ENCODE results near the gene FIZ1. TPM values are rescaled to one million over a fixed set of nuclear protein-coding genes. Genes with fewer than 3 reads are reported as not detected.

FIZ1 gene
- total RNA-seq, 4 donors from 2014 or later, result 8.3 to 17.3 (median 11.4) TPM

DNA sequence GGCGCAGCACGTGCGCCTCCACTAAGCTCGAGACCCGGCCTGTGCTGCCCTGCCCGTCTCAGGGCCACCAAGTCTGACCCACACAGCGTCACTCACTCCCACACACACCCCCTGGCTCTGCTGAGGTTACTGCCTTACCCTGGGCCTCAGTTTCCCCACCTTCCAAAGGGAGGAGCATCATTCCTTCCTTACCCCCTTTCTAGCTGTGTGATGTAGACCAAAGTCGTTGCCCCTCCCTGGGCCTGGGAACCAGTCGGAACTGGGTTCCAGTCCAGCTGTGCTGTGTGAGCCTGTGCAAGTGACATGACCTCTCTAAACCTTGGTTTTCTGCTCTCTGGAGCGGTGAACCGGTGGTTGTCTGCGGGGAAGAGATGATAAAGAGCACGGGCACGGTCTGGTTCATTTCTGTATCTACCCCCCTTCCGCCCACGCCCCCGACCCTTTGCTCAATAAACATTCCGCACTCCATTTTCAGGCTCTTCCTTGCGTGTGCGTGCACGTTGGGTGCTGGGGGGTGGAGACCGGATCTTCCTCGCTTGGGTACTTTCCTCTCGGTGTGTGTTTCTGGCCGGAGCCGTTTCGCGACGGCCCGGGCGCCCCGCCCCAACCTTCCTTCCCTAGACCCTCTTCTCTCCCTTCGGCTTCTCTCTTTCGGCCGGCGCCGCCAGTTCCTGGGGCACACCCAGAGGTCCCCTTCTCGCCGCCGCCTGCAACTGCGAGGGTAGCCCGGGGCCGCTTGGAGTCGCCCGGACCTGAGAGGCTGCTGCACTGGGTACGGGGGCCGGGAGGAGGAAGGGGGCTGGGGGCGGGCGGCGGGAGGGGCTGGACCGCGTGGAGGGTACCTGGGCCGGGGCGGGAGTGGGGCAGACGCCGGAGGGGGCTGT, 43.9 kb upstream of the FIZ1 start, which contains the start of gene ZNF581:
TSS of gene ZNF581 (plus strand) at position 647 of the 884 bp plus-strand sequence. CDS start 923 bp downstream, outside the sequence.
- Histone ChIP-seq H3K36me3 (peaks cover 0 to 21% (median 14%) of the 10 kb centered on the region in 4 donors), H3K27me3 (no peaks in the 10 kb centered on the region), H3K9me3 (no peaks in the 10 kb centered on the region), H3K4me1 (peaks cover 54 to 82% (median 80%) of the 10 kb centered on the region in 4 donors), H3K4me3 (peak within 1 kb of the TSS; percentile 74 to 91 (median 87)), H3K27ac (replicated peaks in 1 of 4) (peak within 1 kb of the TSS; percentile 94 to 97 (median 94))
- WGBS, result under 1% methylated on average over 26 of the region's 56 CpGs
- peak; percentile 63 to 68 for TF ChIP-seq POLR2AphosphoS5 (IDR thresholded peaks at IDR 0.05)
- TF ChIP-seq, protein P1, sequence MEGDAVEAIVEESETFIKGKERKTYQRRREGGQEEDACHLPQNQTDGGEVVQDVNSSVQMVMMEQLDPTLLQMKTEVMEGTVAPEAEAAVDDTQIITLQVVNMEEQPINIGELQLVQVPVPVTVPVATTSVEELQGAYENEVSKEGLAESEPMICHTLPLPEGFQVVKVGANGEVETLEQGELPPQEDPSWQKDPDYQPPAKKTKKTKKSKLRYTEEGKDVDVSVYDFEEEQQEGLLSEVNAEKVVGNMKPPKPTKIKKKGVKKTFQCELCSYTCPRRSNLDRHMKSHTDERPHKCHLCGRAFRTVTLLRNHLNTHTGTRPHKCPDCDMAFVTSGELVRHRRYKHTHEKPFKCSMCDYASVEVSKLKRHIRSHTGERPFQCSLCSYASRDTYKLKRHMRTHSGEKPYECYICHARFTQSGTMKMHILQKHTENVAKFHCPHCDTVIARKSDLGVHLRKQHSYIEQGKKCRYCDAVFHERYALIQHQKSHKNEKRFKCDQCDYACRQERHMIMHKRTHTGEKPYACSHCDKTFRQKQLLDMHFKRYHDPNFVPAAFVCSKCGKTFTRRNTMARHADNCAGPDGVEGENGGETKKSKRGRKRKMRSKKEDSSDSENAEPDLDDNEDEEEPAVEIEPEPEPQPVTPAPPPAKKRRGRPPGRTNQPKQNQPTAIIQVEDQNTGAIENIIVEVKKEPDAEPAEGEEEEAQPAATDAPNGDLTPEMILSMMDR (IDR thresholded peaks at IDR 0.05), result peak in 1 of 3 experiments; percentile 30
- no peak for TF ChIP-seq POLR2A (IDR thresholded peaks at IDR 0.05; ENCODE audit: low read depth)
- intact Hi-C loops (cut with DNase I), result no loop called here
- no peak for DNase-seq (ENCODE audit: extremely low spot score)

DNA sequence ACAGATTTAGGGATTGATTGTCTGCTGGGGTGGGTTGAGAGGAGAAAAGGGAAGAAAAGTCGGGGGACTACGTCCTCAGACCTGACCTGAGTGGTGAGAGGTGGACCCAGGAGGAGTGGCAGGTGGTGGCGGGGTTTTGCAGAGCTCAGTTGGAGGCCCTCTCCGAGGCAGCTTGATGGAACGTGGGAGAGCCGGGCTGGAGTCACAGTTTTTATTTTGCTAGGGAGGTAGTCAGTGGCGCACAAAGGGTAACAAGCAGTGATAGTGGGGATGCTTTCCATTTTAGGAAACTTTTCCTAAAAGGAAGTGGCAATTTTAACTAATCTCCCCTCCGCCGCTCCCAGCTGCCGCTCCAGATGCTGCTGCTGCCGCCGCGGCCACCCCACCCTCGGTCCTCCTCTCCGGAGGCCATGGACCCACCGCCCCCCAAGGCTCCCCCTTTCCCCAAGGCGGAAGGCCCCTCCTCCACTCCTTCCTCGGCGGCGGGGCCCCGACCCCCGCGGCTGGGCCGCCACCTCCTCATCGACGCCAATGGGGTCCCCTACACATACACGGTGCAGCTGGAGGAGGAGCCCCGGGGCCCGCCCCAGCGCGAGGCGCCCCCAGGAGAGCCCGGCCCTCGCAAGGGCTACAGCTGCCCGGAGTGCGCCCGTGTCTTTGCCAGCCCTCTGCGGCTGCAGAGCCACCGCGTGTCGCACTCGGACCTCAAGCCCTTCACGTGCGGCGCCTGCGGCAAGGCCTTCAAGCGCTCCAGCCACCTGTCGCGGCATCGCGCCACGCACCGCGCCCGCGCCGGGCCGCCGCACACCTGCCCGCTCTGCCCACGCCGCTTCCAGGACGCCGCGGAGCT, 43.1 kb upstream of the FIZ1 start:
- DNase-seq (ENCODE audit: extremely low spot score), result no peak
- 2% methylated on average over 20 of the region's 65 CpGs for WGBS
- no peaks in the 10 kb centered on the region for H3K27me3 ChIP-seq
- H3K4me3 ChIP-seq, result peak overlapping the region; percentile 74 to 91 (median 87)
- TF ChIP-seq EP300 (IDR thresholded peaks at IDR 0.05) (no peak), POLR2AphosphoS5 (IDR thresholded peaks at IDR 0.05) (no peak), POLR2A (IDR thresholded peaks at IDR 0.05; ENCODE audit: low read depth) (no peak)
- TF ChIP-seq, protein P1 (IDR thresholded peaks at IDR 0.05), result no peak
- H3K9me3 ChIP-seq, result no peaks in the 10 kb centered on the region
- peaks cover 59 to 84% (median 83%) of the 10 kb centered on the region in 4 donors for H3K4me1 ChIP-seq
- H3K27ac ChIP-seq (replicated peaks in 1 of 4), result peak overlapping the region; percentile 94 to 97 (median 94)
- intact Hi-C loops (cut with DNase I), result no loop called here
- peaks cover 0 to 28% (median 14%) of the 10 kb centered on the region in 4 donors for H3K36me3 ChIP-seq

DNA sequence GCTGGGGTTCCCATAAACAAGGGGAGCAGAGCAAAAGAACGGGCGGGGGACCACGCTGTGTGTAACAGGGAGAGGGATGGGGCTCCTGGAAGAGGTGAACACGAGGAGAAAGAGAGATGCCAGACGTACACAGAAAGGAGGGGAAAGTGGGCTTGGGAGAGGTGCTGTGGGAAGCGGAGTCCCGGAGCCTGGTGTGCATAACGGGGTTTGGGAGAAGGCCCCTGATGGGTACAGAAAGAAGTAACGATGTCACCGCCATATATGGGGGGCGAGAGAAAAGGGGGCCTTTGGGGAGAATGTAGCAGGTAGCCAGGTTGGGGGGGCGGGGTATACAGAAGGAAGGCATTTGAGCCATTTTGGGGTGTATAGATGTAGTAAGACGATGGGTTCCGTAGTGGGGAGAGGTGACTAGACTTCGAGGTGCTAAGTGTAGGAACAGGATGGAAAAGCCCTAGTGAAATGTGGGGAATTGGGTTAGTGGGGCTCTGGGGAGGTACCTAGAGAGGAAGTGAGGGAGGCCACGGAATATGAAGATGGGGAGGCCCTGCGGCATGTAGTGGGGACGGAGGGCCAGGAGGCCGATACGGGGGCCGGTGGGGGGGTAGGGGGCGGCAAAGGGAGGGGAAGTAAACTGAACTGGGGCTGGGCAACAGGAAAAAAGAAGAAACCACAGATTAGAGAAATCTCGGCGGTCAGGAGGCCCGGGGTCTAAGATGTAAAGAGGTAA, 42.3 kb upstream of the FIZ1 start:
- H3K27me3 ChIP-seq, result no peaks in the 10 kb centered on the region
- DNase-seq (ENCODE audit: extremely low spot score), result no peak
- H3K36me3 ChIP-seq, result peaks cover 0 to 30% (median 14%) of the 10 kb centered on the region in 4 donors
- peak overlapping the region; percentile 74 to 91 (median 87) for H3K4me3 ChIP-seq
- TF ChIP-seq, protein P1 (IDR thresholded peaks at IDR 0.05), result no peak
- TF ChIP-seq EP300 (IDR thresholded peaks at IDR 0.05) (no peak), POLR2AphosphoS5 (IDR thresholded peaks at IDR 0.05) (no peak), POLR2A (IDR thresholded peaks at IDR 0.05; ENCODE audit: low read depth) (no peak)
- H3K27ac ChIP-seq (replicated peaks in 1 of 4), result peak overlapping the region; percentile 94 to 97 (median 94)
- no peaks in the 10 kb centered on the region for H3K9me3 ChIP-seq
- intact Hi-C loops (cut with DNase I), result no loop called here
- 2% methylated on average over 25 of the region's 25 CpGs for WGBS
- peaks cover 60 to 85% (median 83%) of the 10 kb centered on the region in 4 donors for H3K4me1 ChIP-seq

All from esophagus muscularis mucosa (tissue), 4 donors.